HG02852 (cell line): ENCODE measurements around the gene EXOG.
A peak's percentile ranks its signal among the peaks of the same experiment; 100 is the strongest.

Experiments used
- ATAC-seq: cut with Tn5 transposase; IDR thresholded peaks from one replicate; pipeline ENCODE4 v1.9.1; 2021; ENCODE audit warnings: mild to moderate bottlenecking, moderate library complexity; ENCODE audit not compliant: unreplicated experiment

Gene EXOG

GRCh38 chr3:38496131-38496910, at the start of gene EXOG:
Gene EXOG (plus strand): TSS chr3:38496340. CDS start chr3:38496368, 28 bp downstream.
- ATAC-seq, result peak; percentile 86

GRCh38 chr3:38446812-38447211, 49.3 kb upstream of the EXOG start:
- ATAC-seq, result no peak

- ATAC-seq, result no peak
These were observed 45.3 kb upstream of the EXOG start for GRCh38 chr3:38450853-38451252.

- ATAC-seq, result peak; percentile 61
These were observed 42.8 kb upstream of the EXOG start, which contains the start of gene ACVR2B for GRCh38 chr3:38453075-38453912. Gene ACVR2B (plus strand): TSS chr3:38453890. CDS start chr3:38454323, 433 bp downstream.

- no peak for ATAC-seq
These were observed 42.3 kb upstream of the EXOG start for GRCh38 chr3:38453913-38454177.

GRCh38 chr3:38454178-38454883, 41.8 kb upstream of the EXOG start:
- peak; percentile 35 for ATAC-seq

- peak; percentile 32 for ATAC-seq
These were observed 41.1 kb upstream of the EXOG start for GRCh38 chr3:38454884-38455638.

- peak; percentile 14 for ATAC-seq
These were observed 40.3 kb upstream of the EXOG start for GRCh38 chr3:38455639-38456430.

- no peak for ATAC-seq
These were observed 38.8 kb upstream of the EXOG start for GRCh38 chr3:38457111-38458003.

GRCh38 chr3:38458796-38459498, 37.2 kb upstream of the EXOG start:
- no peak for ATAC-seq

- ATAC-seq, result no peak
These were observed 36.6 kb upstream of the EXOG start for GRCh38 chr3:38459499-38460048.

- ATAC-seq, result no peak
These were observed 35.5 kb upstream of the EXOG start for GRCh38 chr3:38460377-38461270.

GRCh38 chr3:38465588-38466154, 30.5 kb upstream of the EXOG start:
- ATAC-seq, result no peak

GRCh38 chr3:38468765-38469164, 27.4 kb upstream of the EXOG start:
- ATAC-seq, result no peak

GRCh38 chr3:38469852-38470251, 26.3 kb upstream of the EXOG start:
- ATAC-seq, result no peak

- no peak for ATAC-seq
These were observed 24.8 kb upstream of the EXOG start for GRCh38 chr3:38471260-38471857.
